AG09309 (cell line): ENCODE data around the gene FGF19.

Source experiments
- DNase-seq: peaks from one replicate; pipeline ENCODE4 v3.0.0-alpha.2; 2010; ENCODE audit warnings: low read depth
- H3K4me3 ChIP-seq: 2 replicates; pipeline ENCODE4 v1.5.1; 2011; ENCODE audit warnings: mild to moderate bottlenecking, low read depth, low read length, moderate library complexity; ENCODE audit not compliant: control insufficient read depth
- CTCF ChIP-seq: IDR thresholded peaks from 2 replicates; pipeline ENCODE4 v1.5.1; 2011; ENCODE audit warnings: mild to moderate bottlenecking, low read depth, low read length, inconsistent platforms; ENCODE audit not compliant: insufficient read depth, control insufficient read depth; ENCODE audit errors: missing control alignments

The FGF19 gene

GRCh38 chr11:69704508-69705253 lies 859 bp upstream of the FGF19 start:
- no peak for DNase-seq
- TF ChIP-seq CTCF = peak; percentile 53
- no peak overlapping the region for H3K4me3 ChIP-seq

GRCh38 chr11:69703453-69703767 lies 412 bp downstream of the FGF19 start:
- H3K4me3 ChIP-seq = no peak overlapping the region
- no peak for TF ChIP-seq CTCF
- no peak for DNase-seq

GRCh38 chr11:69702769-69703452 lies 911 bp downstream of the FGF19 start:
- no peak overlapping the region for H3K4me3 ChIP-seq
- DNase-seq = no peak

GRCh38 chr11:69702239-69702691 lies 1.6 kb downstream of the FGF19 start:
- DNase-seq = no peak
- no peak overlapping the region for H3K4me3 ChIP-seq
- TF ChIP-seq CTCF = no peak

More at GRCh38 chr11:69702769-69703452, 911 bp downstream of the FGF19 start:
- TF ChIP-seq CTCF = no peak

GRCh38 chr11:69700278-69701140 lies 3.3 kb downstream of the FGF19 start:
- H3K4me3 ChIP-seq = no peak overlapping the region
- TF ChIP-seq CTCF = no peak
- no peak for DNase-seq

- DNase-seq = no peak
- H3K4me3 ChIP-seq = no peak overlapping the region
- no peak for TF ChIP-seq CTCF
Observed at GRCh38 chr11:69699213-69699612, 4.6 kb downstream of the FGF19 start.
